Neural progenitor cell (in vitro differentiated cells): Measurements from ENCODE around the gene CLSTN2. TPM values are rescaled to one million over a fixed set of nuclear protein-coding genes. Genes with fewer than 3 reads are reported as not detected.
A peak's percentile ranks its signal among the peaks of the same experiment; 100 is the strongest.

Experiments used
- DNase-seq: peaks from one replicate; pipeline ENCODE4 v3.0.0-alpha.2; 2016; ENCODE audit warnings: low spot score
- H2AFZ ChIP-seq: fragments of 200-600 bp; sonication (generic); replicated peaks from 2 replicates; pipeline ENCODE4 v1.6.1; 2016; ENCODE audit warnings: antibody characterized with exemption
- H3F3A ChIP-seq: fragments of 200-600 bp; sonication (generic); 2 replicates; pipeline ENCODE4 v1.6.1; 2016; ENCODE audit warnings: antibody characterized with exemption, low read depth
- H3K27ac ChIP-seq: fragments of 200-600 bp; sonication (generic); 2 replicates; pipeline ENCODE4 v1.5.1; 2016; ENCODE audit warnings: mild to moderate bottlenecking
- H3K27me3 ChIP-seq: fragments of 200-600 bp; sonication (generic); 2 replicates; pipeline ENCODE4 v1.6.1; 2016; ENCODE audit warnings: mild to moderate bottlenecking, moderate library complexity
- H3K36me3 ChIP-seq: fragments of 200-600 bp; sonication (generic); 2 replicates; pipeline ENCODE4 v1.5.1; 2016
- H3K4me1 ChIP-seq: fragments of 200-600 bp; sonication (generic); 2 replicates; pipeline ENCODE4 v1.6.1; 2016; ENCODE audit warnings: mixed run types
- H3K4me2 ChIP-seq: fragments of 200-600 bp; sonication (generic); 2 replicates; pipeline ENCODE4 v1.6.1; 2016
- H3K4me3 ChIP-seq: fragments of 200-600 bp; sonication (generic); 2 replicates; pipeline ENCODE4 v1.5.1; 2016
- H3K79me2 ChIP-seq: fragments of 200-600 bp; sonication (generic); 2 replicates; pipeline ENCODE4 v1.6.1; 2016; ENCODE audit warnings: low read depth
- H3K9ac ChIP-seq: fragments of 200-600 bp; sonication (generic); 2 replicates; pipeline ENCODE4 v1.6.1; 2016
- H3K9me3 ChIP-seq: fragments of 200-600 bp; sonication (generic); 2 replicates; pipeline ENCODE4 v1.5.1; 2016; ENCODE audit warnings: low read depth
- H4K20me1 ChIP-seq: fragments of 200-600 bp; sonication (generic); 2 replicates; pipeline ENCODE4 v1.6.1; 2016; ENCODE audit warnings: low read depth
- H3K27ac Mint-ChIP-seq: 3 replicates; pipeline ENCODE4 v1.8.0; 2021; ENCODE audit warnings: mixed read lengths
- H3K27me3 Mint-ChIP-seq: 2 replicates; pipeline ENCODE4 v1.8.0; 2022; ENCODE audit warnings: low read depth, mild to moderate bottlenecking, inconsistent platforms, moderate library complexity, mixed read lengths; ENCODE audit not compliant: insufficient read depth
- H3K36me3 Mint-ChIP-seq: 3 replicates; pipeline ENCODE4 v1.8.0; 2021; ENCODE audit warnings: mixed read lengths
- H3K4me1 Mint-ChIP-seq: 3 replicates; pipeline ENCODE4 v1.8.0; 2021; ENCODE audit warnings: mixed read lengths
- H3K4me3 Mint-ChIP-seq: 3 replicates; pipeline ENCODE4 v1.8.0; 2021; ENCODE audit warnings: mild to moderate bottlenecking, moderate library complexity, mixed read lengths
- H3K9me3 Mint-ChIP-seq: 3 replicates; pipeline ENCODE4 v1.8.0; 2020; ENCODE audit warnings: mixed read lengths
- EZH2 ChIP-seq: fragments of 200-600 bp; sonication (generic); IDR thresholded peaks from 2 replicates; pipeline ENCODE4 v1.6.1; 2017; ENCODE audit warnings: antibody characterized with exemption, mild to moderate bottlenecking, moderate library complexity
- EZH2phosphoT487 ChIP-seq: fragments of 200-600 bp; sonication (generic); IDR thresholded peaks from 2 replicates; pipeline ENCODE4 v1.6.1; 2017; ENCODE audit warnings: antibody characterized with exemption
- total RNA-seq: library from RNA; depleted of rRNA; stranded (reverse); fragments of >200 nt; gene quantifications from 2 replicates; pipeline ENCODE4 v1.2.3, GENCODE V29; 2015; ENCODE audit warnings: low replicate concordance
- TF ChIP-seq, protein P1 (sequence below): fragments of 200-600 bp; sonication (generic); IDR thresholded peaks from 2 replicates; pipeline ENCODE4 v1.5.1; 2017; ENCODE audit warnings: antibody characterized with exemption, mild to moderate bottlenecking

Gene CLSTN2
- total RNA-seq, 1 donor from 2014 or later, result 0.22 TPM

GRCh38 chr3:140089403-140090072 is 154.6 kb downstream of the CLSTN2 start:
- H3K4me3 Mint-ChIP-seq, result peak overlapping the region; percentile 53
- peaks cover 16% of the 10 kb centered on the region for H3K9me3 Mint-ChIP-seq
- no peak overlapping the region for H3K27ac Mint-ChIP-seq
- no peaks in the 10 kb centered on the region for H3K4me1 ChIP-seq
- H3K27me3 Mint-ChIP-seq, result peaks cover 3% of the 10 kb centered on the region
- H2AFZ ChIP-seq, result no peak overlapping the region
- no peaks in the 10 kb centered on the region for H3F3A ChIP-seq
- H3K36me3 ChIP-seq, result no peaks in the 10 kb centered on the region
- DNase-seq, result no peak
- H3K79me2 ChIP-seq, result no peaks in the 10 kb centered on the region
- no peaks in the 10 kb centered on the region for H4K20me1 ChIP-seq
- no peak overlapping the region for H3K9ac ChIP-seq
- TF ChIP-seq, protein P1, sequence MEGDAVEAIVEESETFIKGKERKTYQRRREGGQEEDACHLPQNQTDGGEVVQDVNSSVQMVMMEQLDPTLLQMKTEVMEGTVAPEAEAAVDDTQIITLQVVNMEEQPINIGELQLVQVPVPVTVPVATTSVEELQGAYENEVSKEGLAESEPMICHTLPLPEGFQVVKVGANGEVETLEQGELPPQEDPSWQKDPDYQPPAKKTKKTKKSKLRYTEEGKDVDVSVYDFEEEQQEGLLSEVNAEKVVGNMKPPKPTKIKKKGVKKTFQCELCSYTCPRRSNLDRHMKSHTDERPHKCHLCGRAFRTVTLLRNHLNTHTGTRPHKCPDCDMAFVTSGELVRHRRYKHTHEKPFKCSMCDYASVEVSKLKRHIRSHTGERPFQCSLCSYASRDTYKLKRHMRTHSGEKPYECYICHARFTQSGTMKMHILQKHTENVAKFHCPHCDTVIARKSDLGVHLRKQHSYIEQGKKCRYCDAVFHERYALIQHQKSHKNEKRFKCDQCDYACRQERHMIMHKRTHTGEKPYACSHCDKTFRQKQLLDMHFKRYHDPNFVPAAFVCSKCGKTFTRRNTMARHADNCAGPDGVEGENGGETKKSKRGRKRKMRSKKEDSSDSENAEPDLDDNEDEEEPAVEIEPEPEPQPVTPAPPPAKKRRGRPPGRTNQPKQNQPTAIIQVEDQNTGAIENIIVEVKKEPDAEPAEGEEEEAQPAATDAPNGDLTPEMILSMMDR, result no peak
- TF ChIP-seq EZH2 (no peak), EZH2phosphoT487 (no peak)
- peaks cover 6% of the 10 kb centered on the region for H3K9me3 ChIP-seq
- H3K4me3 ChIP-seq, result no peak overlapping the region
- H3K27me3 ChIP-seq, result no peaks in the 10 kb centered on the region
- H3K36me3 Mint-ChIP-seq, result peaks cover 3% of the 10 kb centered on the region
- H3K4me1 Mint-ChIP-seq, result peaks cover 8% of the 10 kb centered on the region
- H3K4me2 ChIP-seq, result no peak overlapping the region
- H3K27ac ChIP-seq, result no peak overlapping the region

DNA sequence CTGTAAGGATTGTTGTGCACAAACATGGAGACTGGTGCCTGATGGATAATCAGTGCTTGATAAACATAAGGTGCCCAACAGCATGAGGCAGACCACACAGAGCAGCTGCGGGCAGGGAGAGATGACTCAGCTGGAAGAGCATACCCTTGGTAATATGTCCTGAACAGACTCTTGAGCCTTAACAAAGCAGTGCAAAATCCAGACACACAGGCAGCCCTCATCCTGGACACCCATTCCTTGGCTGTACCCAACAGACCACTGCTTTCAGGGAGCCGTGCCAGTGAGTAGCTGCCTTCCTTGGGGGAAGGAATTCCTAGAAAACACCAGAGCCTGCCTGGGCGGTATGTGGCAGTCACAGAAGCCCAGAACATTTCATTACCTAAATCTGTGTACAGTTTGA is 156.2 kb downstream of the CLSTN2 start:
- H4K20me1 ChIP-seq, result no peaks in the 10 kb centered on the region
- H3K27me3 ChIP-seq, result no peaks in the 10 kb centered on the region
- no peak overlapping the region for H3K4me3 ChIP-seq
- Mint-ChIP-seq H3K36me3 (peaks cover 3% of the 10 kb centered on the region), H3K4me1 (peaks cover 10% of the 10 kb centered on the region), H3K27me3 (peaks cover 3% of the 10 kb centered on the region), H3K27ac (no peak overlapping the region), H3K9me3 (peaks cover 16% of the 10 kb centered on the region), H3K4me3 (no peak overlapping the region)
- DNase-seq, result no peak
- no peak overlapping the region for H3K27ac ChIP-seq
- H2AFZ ChIP-seq, result no peak overlapping the region
- TF ChIP-seq EZH2 (no peak), EZH2phosphoT487 (no peak)
- TF ChIP-seq, protein P1, result no peak
- H3K4me1 ChIP-seq, result no peaks in the 10 kb centered on the region
- H3K36me3 ChIP-seq, result no peaks in the 10 kb centered on the region
- no peaks in the 10 kb centered on the region for H3K79me2 ChIP-seq
- H3K9ac ChIP-seq, result no peak overlapping the region
- no peak overlapping the region for H3K4me2 ChIP-seq
- no peaks in the 10 kb centered on the region for H3F3A ChIP-seq
- peaks cover 6% of the 10 kb centered on the region for H3K9me3 ChIP-seq

- Histone ChIP-seq H3K4me1 (no peaks in the 10 kb centered on the region), H3K27me3 (no peaks in the 10 kb centered on the region), H2AFZ (no peak overlapping the region), H3K4me3 (no peak overlapping the region), H3F3A (no peaks in the 10 kb centered on the region), H3K36me3 (no peaks in the 10 kb centered on the region), H3K4me2 (no peak overlapping the region), H3K9ac (no peak overlapping the region), H3K27ac (no peak overlapping the region), H3K9me3 (peaks cover 6% of the 10 kb centered on the region), H3K79me2 (no peaks in the 10 kb centered on the region), H4K20me1 (no peaks in the 10 kb centered on the region)
- peak; percentile 6 for DNase-seq
- no peak overlapping the region for H3K27ac Mint-ChIP-seq
- peaks cover 3% of the 10 kb centered on the region for H3K27me3 Mint-ChIP-seq
- H3K4me1 Mint-ChIP-seq, result peaks cover 10% of the 10 kb centered on the region
- H3K4me3 Mint-ChIP-seq, result no peak overlapping the region
- TF ChIP-seq EZH2phosphoT487 (no peak), EZH2 (no peak)
- TF ChIP-seq, protein P1, result peak; percentile 43
- H3K36me3 Mint-ChIP-seq, result peaks cover 3% of the 10 kb centered on the region
- peaks cover 16% of the 10 kb centered on the region for H3K9me3 Mint-ChIP-seq
Measured at GRCh38 chr3:140092848-140093536, 158.0 kb downstream of the CLSTN2 start.
